Measurements from ENCODE around the gene GFOD1.

GFOD1 gene

GRCh38 chr6:13491538-13491937, 4.1 kb upstream of the GFOD1 start:
- TF ChIP-seq ELF4 (IDR thresholded peaks at IDR 0.05) (no peak), SP1 (IDR thresholded peaks at IDR 0.05) (no peak), PKNOX1 (IDR thresholded peaks at IDR 0.05) (no peak), FOXK2 (IDR thresholded peaks at IDR 0.05) (no peak), BHLHE40 (IDR thresholded peaks at IDR 0.05; ENCODE audit: borderline replicate concordance) (no peak), CTBP1 (IDR thresholded peaks at IDR 0.05; ENCODE audit: borderline replicate concordance) (no peak), HDGF (IDR thresholded peaks at IDR 0.05; ENCODE audit: borderline replicate concordance) (no peak)
- ChIA-PET POLR2A (no interaction called here), CTCF (no interaction called here)
- DNase-seq (ENCODE audit: extremely low spot score): no peak

GRCh38 chr6:13490402-13490801, 3.0 kb upstream of the GFOD1 start:
- DNase-seq (ENCODE audit: extremely low spot score): no peak
- TF ChIP-seq NFRKB (IDR thresholded peaks at IDR 0.05): no peak
- no peak for TF ChIP-seq PKNOX1 (IDR thresholded peaks at IDR 0.05)
- no peak for TF ChIP-seq L3MBTL2 (conservative IDR thresholded peaks at IDR 0.05)
- no peak for TF ChIP-seq SP1 (IDR thresholded peaks at IDR 0.05)
- no peak for TF ChIP-seq SUZ12 (IDR thresholded peaks at IDR 0.05)
- no peak for TF ChIP-seq CTBP1 (IDR thresholded peaks at IDR 0.05; ENCODE audit: borderline replicate concordance)
- TF ChIP-seq BHLHE40 (IDR thresholded peaks at IDR 0.05; ENCODE audit: borderline replicate concordance): no peak
- TF ChIP-seq ZNF384 (IDR thresholded peaks at IDR 0.05): no peak
- TF ChIP-seq TARDBP (IDR thresholded peaks at IDR 0.05): no peak
- TF ChIP-seq ELF4 (IDR thresholded peaks at IDR 0.05): no peak
- TF ChIP-seq LEF1 (IDR thresholded peaks at IDR 0.05; ENCODE audit: borderline replicate concordance): no peak
- TF ChIP-seq FOXM1 (IDR thresholded peaks at IDR 0.05; ENCODE audit: borderline replicate concordance): no peak
- no peak for TF ChIP-seq FOXK2 (IDR thresholded peaks at IDR 0.05)
- no peak for TF ChIP-seq HDGF (IDR thresholded peaks at IDR 0.05; ENCODE audit: borderline replicate concordance)
- no peak for TF ChIP-seq ARNT (IDR thresholded peaks at IDR 0.05)
- TF ChIP-seq FOXA1 (IDR thresholded peaks at IDR 0.05): no peak
- CTCF ChIA-PET: no interaction called here
- POLR2A ChIA-PET: no interaction called here

GRCh38 chr6:13488896-13489237, 1.5 kb upstream of the GFOD1 start:
- TF ChIP-seq CTBP1 (IDR thresholded peaks at IDR 0.05; ENCODE audit: borderline replicate concordance): no peak
- TF ChIP-seq LEF1 (IDR thresholded peaks at IDR 0.05; ENCODE audit: borderline replicate concordance): no peak
- TF ChIP-seq FOXA1 (IDR thresholded peaks at IDR 0.05): no peak
- no peak for TF ChIP-seq ARNT (IDR thresholded peaks at IDR 0.05)
- no peak for TF ChIP-seq NFRKB (IDR thresholded peaks at IDR 0.05)
- no peak for TF ChIP-seq SP1 (IDR thresholded peaks at IDR 0.05)
- no peak for TF ChIP-seq TARDBP (IDR thresholded peaks at IDR 0.05)
- TF ChIP-seq FOXK2 (IDR thresholded peaks at IDR 0.05): no peak
- no peak for TF ChIP-seq SUZ12 (IDR thresholded peaks at IDR 0.05)
- no peak for TF ChIP-seq FOXM1 (IDR thresholded peaks at IDR 0.05; ENCODE audit: borderline replicate concordance)
- no peak for TF ChIP-seq HDGF (IDR thresholded peaks at IDR 0.05; ENCODE audit: borderline replicate concordance)
- no peak for TF ChIP-seq BHLHE40 (IDR thresholded peaks at IDR 0.05; ENCODE audit: borderline replicate concordance)
- CTCF ChIA-PET: interaction anchor here (0.5 kb wide), 1 partner anchor 151 kb away, joined by 3 read pairs; no protein-coding TSS in a partner anchor
- DNase-seq (ENCODE audit: extremely low spot score): no peak
- POLR2A ChIA-PET: interaction anchor here (1.5 kb wide), 1 partner anchor 10 kb away, joined by 3 read pairs; no protein-coding TSS in a partner anchor

- CTCF ChIA-PET: no interaction called here
- POLR2A ChIA-PET: interaction anchor here (1.5 kb wide), 1 partner anchor 9 kb away, joined by 3 read pairs; no protein-coding TSS in a partner anchor
- TF ChIP-seq PKNOX1 (IDR thresholded peaks at IDR 0.05) (no peak), L3MBTL2 (conservative IDR thresholded peaks at IDR 0.05) (peak; percentile 86)
- peak; percentile 39 for DNase-seq (ENCODE audit: extremely low spot score)
Observed at GRCh38 chr6:13488015-13488895, 855 bp upstream of the GFOD1 start.

- ChIA-PET POLR2A (interaction anchor here (1.0 to 2.1 kb wide), 3 partner anchors 19 to 128 kb away, joined by 4 to 17 read pairs (median 5); partner anchors contain the start of genes NOL7 and SIRT5), CTCF (interaction anchor here (0.5 to 1.3 kb wide), 4 partner anchors 10 to 582 kb away, joined by 3 to 6 read pairs (median 4); partner anchors contain the start of gene SIRT5)
- peak; percentile 60 for DNase-seq (ENCODE audit: extremely low spot score)
- peak; percentile 75 for TF ChIP-seq L3MBTL2 (conservative IDR thresholded peaks at IDR 0.05)
- TF ChIP-seq PKNOX1 (IDR thresholded peaks at IDR 0.05): no peak
Observed at GRCh38 chr6:13486679-13487121, 700 bp downstream of the GFOD1 start.
